GM18951 (cell line): ENCODE results near the gene DLD.
"Not testable (repeated sequence)": the region's sequence is repeated elsewhere in the genome, so short reads cannot be mapped to it uniquely, and the experiment has no call there.

ENCODE experiments used
- POLR2A ChIP-seq: IDR thresholded peaks from 4 replicates; pipeline ENCODE4 v1.6.1; 2011; ENCODE audit warnings: mild to moderate bottlenecking; ENCODE audit not compliant: insufficient read length, insufficient read depth; ENCODE audit errors: extremely low read depth
- in situ Hi-C: fragments of 300-500 bp; cut with MboI; formaldehyde crosslinking; loops from one replicate; pipeline ENCODE4 v1.12.0; 2022; ENCODE audit warnings: low sequenced_read_pairs, mixed read lengths, inconsistent platforms; ENCODE audit not compliant: unreplicated experiment

DLD gene

DNA sequence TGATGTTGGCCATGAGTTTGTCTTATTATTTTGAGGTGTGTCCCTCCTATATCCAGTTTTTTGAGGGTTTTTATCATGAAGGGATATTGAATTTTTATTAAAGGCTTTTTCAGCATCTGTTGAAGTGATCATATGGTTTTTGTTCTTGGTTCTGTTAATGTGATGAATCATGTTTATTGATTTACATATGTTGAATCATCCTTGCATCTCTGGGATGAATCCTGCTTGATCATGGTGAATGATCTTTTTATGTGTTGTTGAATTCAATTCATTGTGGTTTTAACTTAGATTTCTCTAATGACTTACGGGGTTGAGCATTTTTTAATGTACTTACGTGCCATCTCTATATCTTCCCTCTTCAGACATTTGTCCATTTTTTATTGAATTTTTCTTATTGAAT is 22.9 kb downstream of the DLD start:
- no peak for TF ChIP-seq POLR2A
- in situ Hi-C loops = no loop called here

DNA sequence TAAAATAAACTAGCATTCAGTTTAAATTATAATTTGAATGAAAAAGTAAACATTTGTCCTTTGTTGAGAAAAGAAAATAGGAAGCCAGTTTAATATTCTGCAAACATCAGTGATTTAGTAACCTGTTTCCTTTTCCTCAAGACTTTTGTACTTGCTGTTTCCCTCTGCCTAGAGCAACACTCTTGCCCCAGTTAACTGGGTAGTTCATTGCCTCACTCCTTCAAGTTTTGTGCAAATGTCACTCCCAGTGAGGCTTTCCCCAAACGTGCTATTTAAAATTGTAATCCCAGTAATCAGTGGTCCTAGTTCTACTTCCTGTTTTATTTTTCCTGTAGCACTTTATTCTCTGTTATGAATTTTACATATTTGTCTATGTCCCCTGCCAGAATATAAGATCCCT is 23.8 kb downstream of the DLD start:
- no peak for TF ChIP-seq POLR2A
- in situ Hi-C loops = no loop called here

DNA sequence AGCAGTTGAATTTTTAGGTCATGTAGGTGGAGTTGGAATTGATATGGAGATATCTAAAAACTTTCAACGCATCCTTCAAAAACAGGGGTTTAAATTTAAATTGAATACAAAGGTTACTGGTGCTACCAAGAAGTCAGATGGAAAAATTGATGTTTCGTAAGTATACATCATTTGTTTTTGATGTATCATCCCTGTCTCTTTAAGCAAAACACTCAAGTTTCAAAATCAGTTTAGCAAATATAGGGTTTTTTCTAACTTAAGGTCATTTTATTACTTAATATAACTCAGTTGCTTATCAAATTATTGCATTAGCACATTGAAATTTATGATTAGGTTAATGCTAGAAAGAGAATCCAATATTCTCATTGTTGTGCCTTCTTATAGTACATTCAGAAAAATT is 24.6 kb downstream of the DLD start:
- TF ChIP-seq POLR2A = no peak
- in situ Hi-C loops = no loop called here

DNA sequence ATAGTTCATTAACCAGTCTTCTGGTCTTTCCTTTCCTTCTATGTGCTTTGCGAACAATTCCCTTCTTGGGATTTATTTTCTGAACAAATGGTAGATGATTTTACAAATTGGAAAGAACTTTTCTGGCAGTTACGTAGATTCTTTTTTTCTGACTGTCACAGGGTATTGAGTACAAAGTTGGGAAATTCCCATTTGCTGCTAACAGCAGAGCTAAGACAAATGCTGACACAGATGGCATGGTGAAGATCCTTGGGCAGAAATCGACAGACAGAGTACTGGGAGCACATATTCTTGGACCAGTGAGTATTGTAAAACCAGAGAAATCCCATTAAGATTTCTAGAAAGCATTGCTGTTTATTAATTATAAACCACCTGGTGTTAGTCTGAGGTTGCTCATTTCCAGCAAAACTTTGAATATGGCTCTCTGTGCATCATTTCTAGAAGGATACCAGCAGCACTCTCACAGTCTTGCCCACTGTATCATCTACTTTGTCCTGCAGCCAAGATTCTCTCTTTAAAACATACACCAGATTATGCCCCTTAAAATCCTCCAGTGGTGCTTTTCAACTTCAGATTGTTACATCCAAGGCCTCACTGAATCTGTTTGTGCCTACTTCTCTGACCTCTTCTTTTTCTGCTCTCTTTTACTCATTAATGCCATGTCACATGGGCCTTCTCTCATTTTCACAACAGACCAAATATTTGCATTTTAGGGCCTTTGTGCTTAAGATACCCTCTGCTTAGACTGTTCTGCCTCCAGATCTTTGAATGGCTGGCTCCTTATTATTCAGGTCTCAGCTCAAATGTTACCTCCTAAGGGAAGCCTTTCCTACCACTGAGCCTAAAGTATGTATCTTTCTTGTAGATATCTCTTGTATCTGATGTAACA is 27.0 kb downstream of the DLD start:
- in situ Hi-C loops = no loop called here
- TF ChIP-seq POLR2A = no peak

DNA sequence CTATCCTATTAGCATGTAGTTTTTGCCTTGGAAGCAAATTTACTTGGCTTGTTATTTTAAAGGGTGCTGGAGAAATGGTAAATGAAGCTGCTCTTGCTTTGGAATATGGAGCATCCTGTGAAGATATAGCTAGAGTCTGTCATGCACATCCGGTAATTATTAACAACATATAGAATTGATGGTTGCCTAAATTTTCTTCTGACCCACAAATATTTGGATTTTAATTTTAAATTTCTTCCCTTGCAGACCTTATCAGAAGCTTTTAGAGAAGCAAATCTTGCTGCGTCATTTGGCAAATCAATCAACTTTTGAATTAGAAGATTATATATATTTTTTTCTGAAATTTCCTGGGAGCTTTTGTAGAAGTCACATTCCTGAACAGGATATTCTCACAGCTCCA is 28.0 kb downstream of the DLD start:
- in situ Hi-C loops = no loop called here

DNA sequence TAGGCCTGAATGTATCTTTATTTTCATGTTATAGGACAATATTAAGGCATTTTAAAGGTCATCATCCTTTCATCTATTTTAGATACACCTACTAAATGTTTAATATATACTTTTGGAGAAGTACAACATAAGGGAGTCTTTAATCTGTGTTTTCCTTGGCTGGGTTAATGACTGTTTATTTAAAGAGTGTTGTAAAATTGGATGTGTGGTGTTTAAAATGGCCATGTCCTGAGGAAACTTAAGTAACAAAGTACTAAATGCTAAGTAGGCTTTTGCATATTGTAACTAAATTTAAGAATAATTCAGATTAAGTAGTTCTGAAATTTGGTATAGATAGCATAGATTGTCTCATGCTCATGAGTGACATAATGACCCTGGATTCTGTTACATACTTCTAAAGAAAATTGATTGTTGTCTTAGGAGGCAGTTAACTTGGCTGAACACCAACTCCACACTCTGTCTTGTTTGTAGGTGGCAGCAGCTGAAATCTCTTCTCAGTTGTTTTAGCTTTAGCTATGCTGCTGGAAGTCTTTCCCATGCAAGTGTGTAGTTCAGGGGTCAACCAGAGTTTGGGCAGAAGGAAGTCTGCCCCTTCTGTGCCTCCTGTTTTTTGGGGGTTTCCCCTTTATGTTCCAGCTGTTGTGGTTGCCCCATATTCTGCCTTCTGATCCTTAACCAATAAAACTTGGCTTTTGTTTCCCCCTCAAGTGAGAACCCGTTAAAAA is 29.2 kb downstream of the DLD start:
- in situ Hi-C loops = no loop called here
- TF ChIP-seq POLR2A = no peak

More for the DNA sequence above, 28.0 kb downstream of the DLD start:
- TF ChIP-seq POLR2A = no peak

DNA sequence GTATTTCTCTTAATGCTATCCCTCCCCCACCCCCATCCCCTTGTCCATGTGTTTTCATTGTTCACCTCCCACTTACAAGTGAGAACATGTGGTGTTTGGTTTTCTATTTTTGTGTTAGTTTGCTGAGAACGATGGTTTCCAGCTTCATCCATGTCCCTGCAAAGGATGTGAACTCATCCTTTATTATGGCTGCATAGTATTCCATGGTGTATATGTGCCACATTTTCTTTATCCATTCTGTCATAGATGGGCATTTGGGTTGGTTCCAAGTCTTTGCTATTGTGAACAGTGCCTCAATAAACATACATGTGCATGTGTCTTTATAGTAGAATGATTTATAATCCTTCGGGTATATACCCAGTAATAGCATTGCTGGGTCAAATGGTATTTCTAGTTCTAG is 30.8 kb downstream of the DLD start:
- in situ Hi-C loops = not testable (repeated sequence)

DNA sequence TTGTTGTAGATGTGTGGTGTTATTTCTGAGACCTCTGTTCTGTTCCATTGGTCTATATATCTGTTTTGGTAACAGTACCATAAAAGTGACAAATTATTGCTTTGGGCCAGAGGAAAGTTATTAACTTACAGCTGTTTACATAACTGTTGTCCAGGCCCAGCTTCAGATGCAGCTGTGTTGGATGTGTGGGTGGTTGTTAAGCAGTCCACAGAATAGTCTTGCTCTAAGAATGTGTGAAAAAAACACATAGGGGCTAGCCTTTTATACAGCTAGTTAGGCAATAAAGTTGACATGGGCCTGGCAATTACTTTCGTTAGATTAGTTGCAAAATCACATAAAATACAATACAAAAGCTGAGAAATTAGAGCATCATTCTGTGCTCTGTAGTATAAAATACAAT is 31.9 kb downstream of the DLD start:
- in situ Hi-C loops = no loop called here
- no peak for TF ChIP-seq POLR2A

DNA sequence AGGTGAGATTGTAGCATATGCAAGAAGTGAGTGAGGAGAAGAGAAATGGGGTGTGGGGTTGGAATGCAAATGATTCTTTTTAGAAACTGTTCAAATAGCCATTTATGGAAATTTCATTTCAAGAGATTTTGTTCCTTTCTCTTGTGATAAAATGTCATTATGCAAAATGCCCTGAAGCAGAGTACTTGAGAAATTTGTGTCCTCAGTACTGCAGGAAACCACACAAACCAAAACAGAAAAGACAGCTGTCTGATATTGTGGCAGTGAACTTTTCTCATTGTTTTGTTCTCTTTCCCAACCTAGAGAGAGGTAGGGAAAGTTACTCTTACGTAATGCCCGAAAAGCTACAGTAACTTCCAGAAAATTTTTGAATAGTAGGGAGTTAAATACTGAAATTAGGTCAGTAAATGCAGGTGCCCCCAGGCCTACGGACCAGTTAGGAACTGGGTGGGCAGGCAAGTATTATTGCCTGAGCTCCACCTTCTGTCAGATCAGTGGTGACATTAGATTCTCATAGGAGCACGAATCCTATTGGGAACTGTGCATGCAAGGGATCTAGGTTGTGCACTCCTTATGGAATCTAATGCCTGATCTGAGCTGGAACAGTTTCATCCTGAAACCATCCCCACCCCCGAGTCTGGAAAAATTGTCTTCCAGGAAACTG is 34.0 kb downstream of the DLD start:
- in situ Hi-C loops = no loop called here
- TF ChIP-seq POLR2A = no peak

DNA sequence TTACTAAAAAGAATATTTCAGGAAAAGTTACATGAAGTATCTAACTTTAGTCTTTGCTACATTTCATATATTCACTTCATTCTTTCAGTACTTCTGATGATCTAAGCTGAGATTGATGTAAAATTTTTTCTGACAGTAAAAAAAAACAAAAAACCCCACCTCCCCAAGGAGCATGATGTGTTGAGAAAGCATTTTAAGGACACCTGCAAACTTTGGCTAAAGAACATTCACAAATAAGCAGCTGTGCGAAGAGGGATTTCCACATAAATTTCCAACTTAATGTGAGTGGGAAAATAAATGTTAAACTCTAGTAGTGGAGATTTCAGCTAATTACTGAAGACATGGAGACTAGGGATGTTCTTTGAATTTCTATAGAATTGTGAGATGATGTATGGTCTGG is 35.5 kb downstream of the DLD start:
- no peak for TF ChIP-seq POLR2A
- in situ Hi-C loops = no loop called here

DNA sequence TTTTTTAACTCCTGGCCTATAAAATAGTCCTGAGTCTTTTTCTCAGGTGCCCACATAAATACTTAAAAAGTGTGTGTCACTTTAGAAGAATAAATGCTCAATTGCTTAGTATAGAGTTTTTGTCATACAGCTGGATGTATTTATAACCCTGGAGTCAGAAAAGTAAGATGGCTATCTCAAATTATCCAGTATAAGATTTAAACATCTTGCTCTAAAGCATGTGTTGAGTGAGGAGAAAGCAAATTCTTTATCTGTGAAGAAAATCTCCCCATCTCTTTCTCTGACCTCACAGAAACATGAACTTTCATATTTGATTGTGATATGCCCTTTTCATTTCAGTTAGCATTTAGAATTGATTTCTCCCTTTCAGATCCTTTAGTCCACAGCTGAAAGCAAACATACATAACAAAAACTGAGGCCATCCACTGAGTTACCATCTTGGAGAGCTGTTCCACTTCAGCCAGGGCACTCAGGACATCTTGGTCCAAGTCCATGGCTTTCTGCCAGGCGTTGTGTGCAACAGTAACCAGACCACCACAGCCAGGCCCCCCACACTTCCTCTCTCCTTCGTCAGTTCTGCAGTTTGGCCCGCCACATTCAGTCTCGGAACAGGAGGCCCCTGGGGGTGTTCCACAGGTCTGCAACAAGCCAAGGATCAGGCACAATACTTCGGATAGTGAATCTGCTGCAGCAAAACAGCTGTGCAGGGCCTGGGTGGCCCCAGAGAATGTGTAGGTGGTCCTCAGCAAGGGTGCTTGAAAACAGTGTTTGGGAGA is 40.9 kb downstream of the DLD start:
- in situ Hi-C loops = no loop called here

DNA sequence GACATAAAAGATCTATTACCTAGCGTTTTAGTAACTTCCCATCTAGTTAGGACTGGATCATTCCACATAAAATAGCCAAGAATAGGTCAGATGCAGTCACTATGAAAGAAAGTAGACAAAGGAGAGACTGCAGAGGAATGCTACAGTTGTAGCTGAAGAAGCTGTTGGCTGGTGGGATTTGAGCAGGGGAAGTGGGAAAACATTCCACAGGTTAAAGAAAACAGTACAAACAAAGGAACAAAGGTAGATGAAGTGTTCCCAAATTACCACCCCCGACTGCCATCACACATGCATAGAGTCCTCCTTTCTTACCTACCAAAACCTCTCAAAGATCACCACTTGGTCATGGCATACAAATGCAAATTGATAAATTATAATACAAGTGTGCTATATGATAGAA is 41.8 kb downstream of the DLD start:
- in situ Hi-C loops = no loop called here

More for the DNA sequence above, 40.9 kb downstream of the DLD start:
- TF ChIP-seq POLR2A = no peak

More for the DNA sequence above, 41.8 kb downstream of the DLD start:
- no peak for TF ChIP-seq POLR2A
